HG02678 (cell line): ENCODE results near the gene RAD51C.
"Not testable (repeated sequence)": the region's sequence is repeated elsewhere in the genome, so short reads cannot be mapped to it uniquely, and the experiment has no call there.

ENCODE experiments used
- ATAC-seq: cut with Tn5 transposase; IDR thresholded peaks from one replicate; pipeline ENCODE4 v1.9.1; 2021; ENCODE audit warnings: mild to moderate bottlenecking, moderate library complexity; ENCODE audit not compliant: unreplicated experiment

RAD51C gene

DNA sequence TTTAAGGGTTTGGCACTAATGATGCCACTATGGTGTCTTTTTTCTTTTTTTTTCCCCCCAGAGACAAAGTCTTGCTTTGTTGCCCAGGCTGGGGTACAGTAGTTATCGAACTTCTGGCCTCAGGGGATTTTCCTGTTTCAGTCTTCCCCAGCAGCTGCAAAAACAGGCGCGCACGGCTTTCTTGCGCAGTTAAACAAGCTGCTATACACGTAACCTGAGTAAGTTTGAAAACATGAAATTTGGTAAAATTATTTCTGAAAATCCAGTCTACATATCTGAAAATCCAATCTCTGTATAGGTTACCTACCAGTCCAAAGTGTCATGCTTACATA lies 12.4 kb upstream of the RAD51C start:
- ATAC-seq = no peak

DNA sequence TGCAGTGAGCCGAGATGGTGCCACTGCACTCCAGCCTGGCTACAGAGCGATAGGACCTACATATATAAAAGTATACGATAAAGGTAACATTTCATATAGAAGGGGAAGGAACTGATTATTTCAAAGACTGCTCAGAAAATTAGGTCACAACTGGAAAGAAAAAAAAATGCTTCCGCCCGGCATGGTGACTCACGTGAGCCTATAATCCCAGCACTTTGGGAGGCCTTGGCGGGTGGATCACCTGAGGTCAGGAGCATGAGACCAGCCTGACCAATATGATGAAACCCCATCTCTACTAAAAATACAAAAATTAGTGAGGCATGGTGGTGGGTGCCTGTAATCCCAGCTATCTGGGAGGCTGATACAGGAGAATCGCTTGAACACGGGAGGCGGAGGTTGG lies 8.4 kb upstream of the RAD51C start:
- ATAC-seq = no peak

DNA sequence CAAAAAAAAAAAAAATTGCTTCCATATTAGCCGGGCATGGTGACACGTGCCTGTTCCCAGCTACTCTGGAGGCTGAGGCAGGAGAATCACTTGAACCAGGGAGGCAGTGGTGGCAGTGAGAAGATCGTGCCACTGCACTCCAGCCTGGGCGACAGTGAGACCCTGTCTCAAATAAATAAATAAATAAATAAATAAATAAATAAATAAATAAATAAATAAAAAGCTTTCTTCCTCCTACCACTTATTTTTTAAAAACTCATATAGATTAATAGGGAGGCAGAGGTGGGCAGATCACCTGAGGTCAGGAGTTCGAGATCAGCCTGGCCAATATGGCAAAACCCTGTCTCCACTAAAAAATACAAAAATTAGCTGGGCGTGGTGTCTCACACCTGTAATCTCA lies 7.9 kb upstream of the RAD51C start:
- ATAC-seq = not testable (repeated sequence)

DNA sequence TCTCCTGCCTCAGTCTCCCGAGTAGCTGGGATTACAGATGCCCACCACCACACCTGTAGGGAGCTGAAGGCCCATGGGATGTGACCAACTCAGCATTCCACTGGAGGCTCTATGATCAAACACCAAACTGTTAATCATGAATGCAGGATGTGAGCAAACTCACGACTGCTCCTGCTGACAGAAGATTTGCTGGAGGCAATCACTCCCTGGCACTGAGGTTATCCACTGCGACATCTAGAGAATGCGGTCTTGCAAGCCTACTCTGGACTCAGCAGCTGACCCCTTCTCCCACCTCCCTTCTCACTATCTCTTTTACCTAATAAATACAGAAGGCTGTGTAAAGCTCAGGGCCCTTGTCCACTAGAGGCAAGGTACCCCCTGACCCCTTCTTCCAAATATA lies 5.4 kb upstream of the RAD51C start:
- ATAC-seq = no peak

DNA sequence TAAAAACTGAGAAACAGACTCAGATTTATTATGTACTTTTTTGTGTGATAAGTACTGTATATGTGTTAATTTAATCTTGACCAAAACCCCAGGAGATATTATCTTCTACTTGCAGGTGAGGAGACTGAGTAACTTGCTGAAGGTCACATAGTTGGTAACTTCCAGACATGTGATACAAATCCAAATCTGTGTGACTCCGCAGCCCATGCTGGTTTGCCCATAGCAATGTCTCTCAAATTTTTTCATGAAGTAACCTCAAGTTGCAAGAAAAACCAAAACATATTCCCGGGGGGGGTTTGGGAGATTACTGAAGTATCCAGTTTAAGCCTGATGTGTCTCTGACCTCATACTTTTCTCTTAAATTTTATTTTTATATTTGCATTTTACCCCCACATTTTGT lies 3.9 kb upstream of the RAD51C start:
- no peak for ATAC-seq

DNA sequence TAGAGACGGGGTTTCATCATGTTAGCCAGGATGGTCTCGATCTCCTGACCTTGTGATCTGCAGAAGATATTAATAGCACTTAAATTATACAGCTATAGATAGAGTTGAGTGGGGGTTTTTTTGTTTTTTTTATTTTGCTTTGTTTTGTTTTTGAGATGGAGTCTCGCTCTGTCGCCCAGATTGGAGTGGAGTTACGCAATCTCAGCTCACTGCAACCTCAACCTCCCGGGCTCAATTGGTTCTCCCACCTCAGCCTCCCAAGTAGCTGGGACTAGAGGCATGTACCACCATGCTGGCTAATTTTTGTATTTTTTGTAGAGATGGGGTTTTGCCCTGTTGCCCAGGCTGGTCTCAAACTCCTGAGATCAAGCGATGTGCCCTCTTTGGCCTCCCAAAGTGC lies 2.4 kb upstream of the RAD51C start:
- ATAC-seq = not testable (repeated sequence)

DNA sequence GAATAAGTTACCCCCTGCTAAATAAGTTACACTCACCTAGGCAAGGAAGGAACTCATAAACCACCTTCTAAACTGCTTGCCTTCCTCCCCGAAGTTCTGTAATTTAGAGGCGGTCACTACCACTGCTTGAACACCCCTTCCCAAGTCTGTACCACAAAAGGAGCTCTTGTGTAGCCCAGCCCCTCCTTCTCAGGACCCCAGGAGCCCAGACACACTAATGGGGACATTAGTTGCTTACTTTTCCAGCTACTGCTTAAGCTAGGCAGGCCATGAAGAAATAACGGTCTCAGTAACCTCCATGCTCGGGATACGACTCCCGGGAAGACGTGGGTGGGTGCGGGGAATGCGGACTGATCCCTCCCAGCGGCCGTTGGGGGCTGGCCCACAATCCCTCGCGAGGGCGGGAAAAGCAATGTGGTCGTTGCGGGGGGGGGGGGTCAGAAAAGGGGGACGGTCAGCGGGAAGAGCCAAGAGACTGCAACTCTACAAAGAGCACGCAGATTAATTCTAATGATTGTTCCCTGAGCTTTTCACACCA lies 632 bp upstream of the RAD51C start, which contains the start of gene TEX14:
TSS of gene TEX14 (minus strand) at position 345 of the 538 bp plus-strand sequence. CDS start 40,044 bp downstream, outside the sequence.
- no peak for ATAC-seq

DNA sequence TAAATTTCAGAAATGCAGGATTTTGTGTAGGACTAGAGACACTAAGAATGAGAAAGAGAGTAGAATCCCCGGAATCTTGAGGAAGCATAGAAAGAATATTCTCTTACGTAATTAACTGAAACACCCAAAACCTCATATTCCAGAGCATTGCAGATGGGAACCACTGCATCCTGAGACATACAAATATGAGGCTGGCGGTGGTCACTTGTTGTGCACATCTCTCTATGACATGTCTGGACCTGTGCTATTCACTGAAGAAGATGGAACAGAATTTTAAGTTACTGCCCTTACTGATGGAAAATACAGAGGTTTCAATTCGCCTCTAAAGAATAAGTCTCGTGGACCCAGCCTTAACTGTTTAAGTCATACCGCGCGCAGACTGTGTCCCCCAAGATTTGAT lies 806 bp downstream of the RAD51C start:
- no peak for ATAC-seq

DNA sequence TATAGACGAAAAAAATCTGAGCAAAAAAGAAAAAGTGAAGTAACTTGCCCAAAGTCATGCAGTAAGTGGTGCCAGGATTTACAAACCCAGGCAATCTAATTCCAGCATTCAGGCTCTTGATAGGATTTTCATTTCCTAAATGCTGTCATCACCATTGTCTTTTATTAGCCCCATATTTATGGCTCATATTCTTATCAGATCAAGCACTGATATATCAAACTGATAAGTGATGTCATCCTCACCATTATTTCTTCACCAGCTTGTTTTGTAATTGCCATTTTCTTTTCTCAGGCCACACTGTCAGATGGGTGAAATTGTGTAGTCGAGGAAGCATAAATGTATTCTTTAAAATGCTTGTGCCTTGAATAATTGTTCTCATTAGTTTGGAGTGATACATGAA lies 1.3 kb downstream of the RAD51C start:
- no peak for ATAC-seq

DNA sequence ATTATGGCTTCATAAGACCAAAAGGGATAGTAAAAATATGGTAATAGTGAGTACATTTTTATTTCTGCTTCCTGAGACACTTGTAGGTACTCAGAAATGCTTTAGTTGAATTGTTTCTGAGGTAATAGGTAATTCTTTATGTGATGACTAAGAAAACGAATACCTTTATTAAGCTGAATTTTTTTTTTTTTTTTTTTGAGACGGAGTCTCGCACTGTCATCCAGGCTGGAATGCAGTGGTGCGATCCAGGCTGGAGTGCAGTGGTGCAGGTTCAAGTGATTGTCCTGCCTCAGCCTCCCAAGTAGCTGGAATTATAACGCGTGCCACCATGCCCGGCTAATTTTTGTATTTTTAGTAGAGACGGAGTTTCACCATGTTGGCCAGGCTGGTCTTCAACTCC lies 1.9 kb downstream of the RAD51C start:
- no peak for ATAC-seq

DNA sequence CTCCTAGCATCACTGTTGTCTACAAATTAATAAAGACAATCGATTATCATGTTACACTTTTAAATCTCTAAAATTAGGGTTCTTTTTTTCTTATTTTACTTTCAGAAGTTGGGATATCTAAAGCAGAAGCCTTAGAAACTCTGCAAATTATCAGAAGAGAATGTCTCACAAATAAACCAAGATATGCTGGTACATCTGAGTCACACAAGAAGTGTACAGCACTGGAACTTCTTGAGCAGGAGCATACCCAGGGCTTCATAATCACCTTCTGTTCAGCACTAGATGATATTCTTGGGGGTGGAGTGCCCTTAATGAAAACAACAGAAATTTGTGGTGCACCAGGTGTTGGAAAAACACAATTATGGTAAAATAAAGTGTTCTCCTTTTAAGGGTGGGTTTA lies 2.4 kb downstream of the RAD51C start:
- ATAC-seq = no peak

DNA sequence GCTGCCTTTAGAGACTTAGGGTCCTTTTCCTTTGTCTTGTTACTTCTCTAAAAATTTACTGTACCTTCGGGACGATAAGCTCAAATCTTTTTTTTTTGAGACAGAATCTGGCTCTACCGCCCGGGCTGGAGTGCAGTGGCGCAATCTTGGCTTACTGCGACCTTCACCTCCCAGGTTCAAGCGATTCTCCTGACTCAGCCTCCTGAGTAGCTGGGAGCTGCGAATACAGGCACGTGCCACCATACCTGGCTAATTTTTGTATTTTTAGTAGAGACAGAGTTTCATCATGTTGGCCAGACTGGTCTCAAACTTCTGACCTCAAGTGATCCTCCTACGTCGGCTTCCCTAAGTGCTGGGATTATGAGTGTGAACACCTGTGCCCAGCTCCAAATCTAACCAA lies 7.4 kb downstream of the RAD51C start:
- ATAC-seq = no peak

DNA sequence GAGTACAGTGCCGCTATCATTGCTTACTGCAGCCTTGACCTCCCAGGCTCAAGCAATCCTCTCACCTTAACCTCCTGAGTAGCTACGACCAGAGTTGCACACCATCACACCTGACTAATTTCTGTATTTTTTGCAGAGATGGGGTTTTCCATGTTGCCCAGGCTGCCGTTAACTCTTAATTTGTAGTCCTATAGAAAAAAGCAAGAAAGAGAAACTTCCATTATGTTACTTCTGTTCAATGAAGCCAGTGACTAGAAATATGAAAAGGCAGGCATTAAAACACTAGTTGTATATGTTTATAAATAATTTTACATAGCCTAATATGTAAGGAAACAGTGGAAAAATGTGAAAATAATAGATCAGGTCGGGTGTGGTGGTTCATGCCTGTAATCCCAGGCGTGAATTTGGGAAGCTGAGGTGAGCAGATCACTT lies 9.7 kb downstream of the RAD51C start:
- ATAC-seq = no peak

DNA sequence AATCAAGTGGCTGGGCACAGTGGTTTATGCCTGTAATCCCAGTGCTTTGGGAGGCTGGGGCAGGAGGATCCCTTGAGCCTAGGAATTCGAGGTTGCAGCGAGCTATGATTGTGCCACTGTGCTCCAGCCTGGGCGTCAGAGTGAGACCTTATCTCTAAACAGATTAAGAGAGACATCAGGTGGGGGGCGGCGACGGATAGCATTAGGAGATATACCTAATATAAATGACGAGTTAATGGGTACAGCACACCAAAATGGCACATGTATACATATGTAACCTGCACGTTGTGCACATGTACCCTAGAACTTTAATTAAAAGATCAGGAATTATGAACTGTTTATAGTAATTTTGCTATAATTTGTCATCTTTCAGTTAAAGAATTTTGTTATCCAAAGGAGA lies 10.3 kb downstream of the RAD51C start:
- no peak for ATAC-seq

DNA sequence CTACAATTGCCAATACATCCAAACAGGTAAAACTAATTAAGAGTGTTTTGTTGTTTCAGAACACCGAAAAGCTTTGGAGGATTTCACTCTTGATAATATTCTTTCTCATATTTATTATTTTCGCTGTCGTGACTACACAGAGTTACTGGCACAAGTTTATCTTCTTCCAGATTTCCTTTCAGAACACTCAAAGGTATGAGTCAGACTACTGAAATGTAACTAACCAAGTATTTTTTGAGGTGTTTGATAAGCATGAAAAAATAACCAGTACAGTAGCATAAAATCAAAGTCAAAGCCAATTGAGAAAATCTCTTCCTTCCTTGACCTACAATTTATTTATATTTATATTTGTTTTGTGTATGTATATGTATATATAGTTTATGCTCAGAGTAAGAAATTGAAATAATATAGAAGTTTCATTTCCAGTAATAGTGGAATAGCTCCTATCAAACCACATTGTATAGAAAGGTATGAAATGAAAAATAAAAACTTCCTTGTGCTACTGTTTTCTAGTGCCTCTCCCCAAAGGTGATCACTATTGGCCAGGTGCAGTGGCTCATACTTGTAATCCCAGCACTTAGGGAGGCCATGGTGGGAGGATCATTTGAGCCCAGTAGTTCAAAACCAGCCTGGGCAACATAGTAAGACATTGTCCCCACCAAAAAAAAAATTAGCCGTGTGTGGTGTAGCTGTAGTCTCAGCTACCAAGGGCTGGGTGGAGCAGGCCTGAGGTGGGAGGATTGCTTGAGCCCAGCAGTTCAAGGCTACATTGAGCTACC lies 10.9 kb downstream of the RAD51C start:
- ATAC-seq = no peak

DNA sequence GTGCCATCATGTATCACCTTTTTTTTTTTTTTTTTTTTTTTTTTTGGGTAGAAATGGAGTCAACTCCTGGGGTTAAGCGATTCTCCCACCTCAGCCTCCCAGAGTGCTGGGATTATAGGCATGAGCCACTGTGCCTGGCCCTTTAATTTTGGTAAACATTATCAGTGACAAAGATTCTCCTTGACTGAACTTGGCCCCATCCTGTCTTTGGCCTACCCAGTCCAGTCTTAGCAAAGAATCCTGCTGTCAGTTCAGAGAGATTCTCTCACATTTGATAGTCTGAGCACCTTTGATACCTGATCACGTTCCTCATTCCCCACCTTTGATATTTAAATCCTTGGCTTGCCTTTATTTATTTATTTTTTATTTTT lies 11.5 kb downstream of the RAD51C start:
- ATAC-seq = no peak

DNA sequence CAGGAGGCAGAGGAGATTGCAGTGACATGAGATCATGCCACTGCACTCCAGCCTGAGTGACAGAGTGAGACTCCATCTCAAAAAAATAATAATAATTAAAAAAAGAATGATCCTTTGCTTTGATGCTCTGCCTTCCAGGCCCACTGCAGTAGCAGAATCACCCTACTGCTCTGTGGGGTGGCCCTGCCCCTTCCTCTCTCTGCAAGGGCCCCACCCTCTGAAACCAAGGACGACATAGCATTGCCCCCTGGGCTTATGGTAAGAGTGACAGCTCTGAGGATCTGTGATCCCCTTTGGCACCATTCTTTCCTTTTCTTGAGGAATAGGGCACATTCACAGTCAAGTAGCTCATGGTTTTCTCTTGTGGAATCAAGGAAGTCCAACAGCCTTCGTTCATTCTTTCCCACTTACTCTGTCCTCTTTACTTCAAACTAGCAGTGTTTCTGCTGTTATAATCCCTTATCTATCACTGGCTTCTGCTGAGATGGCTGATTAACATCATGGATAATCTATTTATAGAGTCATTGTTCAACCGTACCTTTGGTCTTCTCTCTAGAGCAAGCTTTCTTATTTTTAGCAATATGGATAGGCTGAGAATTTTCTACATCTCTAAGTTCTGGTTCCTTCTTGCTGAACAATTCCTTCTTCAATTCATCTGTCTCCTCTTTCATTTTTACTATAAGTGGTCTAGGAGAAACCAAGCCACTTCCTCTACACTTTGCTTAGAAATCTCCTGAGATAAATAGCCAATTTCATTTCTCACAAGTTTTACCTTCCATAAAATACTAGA lies 14.1 kb downstream of the RAD51C start:
- ATAC-seq = no peak

DNA sequence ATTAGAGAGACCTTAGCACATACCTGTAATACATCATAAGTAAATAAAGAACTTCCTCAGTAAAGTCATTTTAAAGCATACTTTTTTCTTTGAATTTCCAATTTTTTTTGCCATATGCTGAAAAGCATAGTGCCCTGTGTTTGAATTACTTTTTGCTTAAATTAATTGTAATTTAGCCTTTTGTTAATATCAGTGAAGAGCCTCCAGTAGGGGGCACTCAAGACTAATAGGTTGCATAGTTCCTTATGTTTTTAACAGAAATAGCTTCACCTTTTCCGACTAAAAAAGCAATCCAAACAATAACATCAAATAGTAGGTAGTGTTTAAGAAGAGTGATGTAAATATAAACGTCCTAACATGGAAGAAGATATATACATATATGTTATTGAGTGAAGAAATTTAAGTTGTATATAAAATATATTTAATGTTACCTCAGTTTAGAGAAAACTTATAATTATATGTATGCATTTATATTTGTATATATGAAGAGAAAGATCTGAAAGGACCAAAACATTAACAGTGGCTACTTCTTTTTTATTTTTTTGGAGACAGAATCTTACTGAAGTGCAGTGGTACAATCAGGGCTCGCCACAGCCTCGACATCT lies 18.6 kb downstream of the RAD51C start:
- no peak for ATAC-seq

DNA sequence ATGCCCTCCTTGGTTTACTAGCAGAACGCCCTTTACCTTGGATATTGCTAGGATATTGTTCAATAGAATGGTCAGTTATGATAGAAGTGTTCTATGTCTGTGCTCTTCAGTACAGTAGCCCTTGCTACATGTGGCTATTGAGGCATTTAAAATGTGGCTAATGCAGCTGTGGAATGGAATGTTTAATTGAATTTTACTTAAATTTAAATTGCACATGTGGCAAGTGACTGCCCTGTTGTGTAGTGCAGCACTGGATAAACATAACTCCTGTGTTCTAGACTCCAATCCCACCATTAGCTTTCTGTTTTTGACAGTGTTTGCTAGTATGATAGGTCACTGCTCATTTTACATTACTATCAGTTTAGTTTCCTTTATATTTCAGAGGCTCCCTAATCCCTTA lies 29.9 kb downstream of the RAD51C start:
- no peak for ATAC-seq

DNA sequence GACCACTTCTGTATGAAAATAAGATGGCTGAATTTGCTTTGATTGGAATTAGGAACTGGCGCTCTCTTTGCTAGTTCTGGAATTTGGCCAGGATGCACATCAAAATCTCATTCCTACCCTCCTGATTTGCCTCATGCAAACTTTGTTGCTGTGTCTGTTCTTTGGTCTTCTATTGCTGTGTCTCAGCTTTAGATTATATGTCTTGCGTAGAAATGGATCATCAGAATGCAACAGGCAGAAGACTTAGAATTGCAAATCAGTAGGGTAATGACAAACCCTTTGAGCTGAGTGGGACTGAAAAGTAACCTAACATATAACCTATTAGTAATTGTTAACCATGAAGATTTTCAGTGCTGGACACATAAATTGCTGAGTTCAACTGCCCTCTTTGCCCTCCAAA lies 30.3 kb downstream of the RAD51C start:
- ATAC-seq = no peak

DNA sequence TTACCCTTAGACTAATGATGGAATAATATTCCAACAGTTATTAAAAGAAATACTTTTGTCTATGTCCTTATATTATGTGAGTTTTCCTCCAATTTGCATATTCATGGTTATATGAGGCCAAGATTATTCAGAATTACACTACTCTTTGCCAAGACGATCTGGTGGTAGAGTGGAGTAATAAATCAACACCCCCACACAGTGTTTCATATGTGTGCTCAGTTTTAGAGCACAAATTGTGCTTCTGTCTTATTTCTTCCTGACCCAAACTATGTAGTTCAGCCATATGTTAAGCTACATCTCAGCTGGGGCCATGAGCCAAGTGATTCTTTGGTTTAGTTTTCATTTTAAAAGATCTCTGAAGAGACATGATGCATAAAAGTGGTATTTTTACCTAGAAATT lies 36.4 kb downstream of the RAD51C start:
- ATAC-seq = no peak

DNA sequence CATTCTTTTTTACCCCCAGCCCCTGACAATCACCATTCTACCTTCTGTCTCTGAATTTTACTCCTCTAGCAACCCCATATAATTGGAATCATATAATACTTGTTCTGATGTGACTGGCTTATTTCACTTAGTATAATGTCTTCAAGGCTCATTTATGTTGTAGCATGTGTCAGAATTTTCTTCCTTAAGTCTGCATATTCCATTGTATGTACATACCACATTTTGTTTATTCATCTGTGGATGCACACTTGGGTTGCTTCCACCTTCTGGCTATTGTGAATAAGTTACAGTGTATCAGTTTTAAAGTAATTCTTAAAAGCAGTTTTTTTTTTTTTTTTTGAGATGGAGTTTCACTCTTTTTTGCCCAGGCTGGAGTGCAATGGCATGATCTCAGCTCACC lies 38.5 kb downstream of the RAD51C start:
- no peak for ATAC-seq
